Heart right ventricle (tissue), 16 donors: ENCODE results near the gene TDG. TPM values are rescaled to one million over a fixed set of nuclear protein-coding genes. Genes with fewer than 3 reads are reported as not detected.

ENCODE experiments used
- ATAC-seq, 8 donors: fragments of 200-7000 bp; cut with Tn5 transposase; one replicate each; pipeline ENCODE4 v1.9.1; 2020; ENCODE audit warnings: mild to moderate bottlenecking in 8 of 8, moderate library complexity in 8 of 8, moderate number of reproducible peaks in 1 of 8
- DNase-seq, 2 donors: peaks; one replicate each; pipeline ENCODE4 v3.0.0-alpha.2; 2020
- H3K27ac ChIP-seq, 10 donors: fragments of 200-600 bp; sonication (generic) in 2 of 10; one replicate each; pipeline versions ENCODE4 v1.5.0 to v1.8.0; 2020 to 2022; ENCODE audit warnings: mild to moderate bottlenecking in 3 of 10
- H3K27me3 ChIP-seq, 7 donors: fragments of 200-600 bp; one replicate each; pipeline ENCODE4 v1.8.0; 2021 to 2022; ENCODE audit warnings: mild to moderate bottlenecking in 2 of 7
- H3K36me3 ChIP-seq, 9 donors: fragments of 200-600 bp; sonication (generic) in 1 of 9; one replicate each; pipeline versions ENCODE4 v1.5.0 to v1.8.0; 2020 to 2022; ENCODE audit warnings: mild to moderate bottlenecking in 2 of 9
- H3K4me1 ChIP-seq, 9 donors: fragments of 200-600 bp; sonication (generic) in 1 of 9; one replicate each; pipeline versions ENCODE4 v1.5.0 to v1.8.0; 2020 to 2022; ENCODE audit warnings: mild to moderate bottlenecking in 4 of 9
- H3K4me3 ChIP-seq, 10 donors: fragments of 200-600 bp; sonication (generic) in 2 of 10; one replicate each; pipeline versions ENCODE4 v1.5.0 to v1.8.0; 2020 to 2022; ENCODE audit warnings: mild to moderate bottlenecking in 7 of 10, moderate library complexity in 2 of 10
- H3K9me3 ChIP-seq, 11 donors: fragments of 200-600 bp in 10 of 11; sonication (generic) in 2 of 11; one replicate each; pipeline versions ENCODE4 v1.5.0 to v1.8.0; 2013 to 2022; ENCODE audit warnings: mild to moderate bottlenecking in 2 of 11, control low read depth in 1 of 11, moderate library complexity in 1 of 11
- WGBS, 2 donors: extraction: QIAGEN DNeasy Blood & Tissue Kit; methylation state at CpG; one replicate each; pipeline ENCODE4 v1.1.7; 2013; ENCODE audit warnings: inconsistent platforms in 1 of 2; 5-methylcytosine and 5-hydroxymethylcytosine counted together
- intact Hi-C, 10 donors: fragments of 100-400 bp; cut with DNase I; formaldehyde crosslinking; loops; one replicate each; pipeline versions ENCODE4 v1.11.1 to v1.14.2; 2022
- long read RNA-seq, 3 donors: library from polyadenylated mRNA; unstranded; transcript quantifications; one replicate each; pipeline ENCODE4 v2.0.0, GENCODE V29; 2020 to 2021
- polyA plus RNA-seq, 2 donors: library from polyadenylated mRNA; stranded (reverse); fragments of 200-250 nt; gene quantifications; one replicate each; pipeline ENCODE4 v1.2.3, GENCODE V29; 2013
- total RNA-seq, 10 donors: library from RNA; stranded (reverse); fragmentation: NEBNext Ultra II Directional in 3 of 10; extraction: Animal tissue kit (Norgen Biotek cat#: 25700) in 3 of 10; gene quantifications; one replicate each; pipeline versions ENCODE4 v1.2.1 to v1.2.4, GENCODE V29; 2021 to 2023
- TF ChIP-seq, protein P1 (sequence below), 9 donors: fragments of 200-600 bp; sonication (generic) in 2 of 9; IDR thresholded peaks; one replicate each; pipeline versions ENCODE4 v1.5.0 to v1.8.0; 2021 to 2022; ENCODE audit warnings: antibody characterized with exemption in 9 of 9, mild to moderate bottlenecking in 5 of 9, moderate library complexity in 1 of 9
- donor health status: Arrhythmogenic right ventricular cardiomyopathy.
- donor health status: ischemic (EF 13 %, LVEDD 7.1; RV severe dilation, severe dysfunction).
- donor health status: healthy with polysubstance abuse.
- donor health status: DM: no; HTN: yes; CAD: no.
- donor health status: DM: no; HTN: no; CAD: no.
- donor health status: ischemic (EF 25% LVEDD 6.9; RV normal size, moderate dysfunction).
- donor health status: ischemic (EF 25% LVEDD 5.7; RV mildly dilated, moderate dysfunction).
- donor health status: healthy.
- donor health status: DM: yes; HTN: yes; CAD: no.
- donor health status: Ischemic cardiomyopathy.
- donor health status: ischemic (EF 35%, LVEDD 5.7; RV mildly dilated, moderate dysfunction).
- donor health status: nonischemic (EF 11% LVEDD 7.7; RV severe dilation, severe dysfunction).
- donor health status: DM: yes; HTN: yes; CAD: no.
- donor health status: PGD.
- donor health status: ischemic (EF 29% LVEDD 5.4; RV normal size, mild dysfunction).
- donor health status: nonischemic (EF 23%, LVEDD 6.1; RV moderate dilation, normal function).

TDG gene
- total RNA-seq (10 to 100 TPM in 8 of 10 donors, 1 to 10 TPM in 2; 8.7 to 17.4 (median 11.7) TPM), polyA plus RNA-seq (10 to 100 TPM in 1 of 2 donors, 1 to 10 TPM in 1; 9.4 to 12.5 TPM)
- long read RNA-seq, donor 1, transcript TDG-202 (10 exons, 3,251 nt): major isoform, 9 of 17 reads
- long read RNA-seq, donor 1, partial matches to known transcripts: 2 of 17 reads
- long read RNA-seq, donor 1, other reads (novel, unspliced or antisense): 5 of 17 reads
- long read RNA-seq, donor 2, transcript TDG-202 (10 exons, 3,251 nt): major isoform, 8 of 13 reads
- long read RNA-seq, donor 2, partial matches to known transcripts: 1 of 13 reads
- long read RNA-seq, donor 2, other reads (novel, unspliced or antisense): 3 of 13 reads
- long read RNA-seq, donor 3, transcript TDG-202 (10 exons, 3,251 nt): major isoform, 6 of 16 reads
- long read RNA-seq, donor 3, partial matches to known transcripts: 3 of 16 reads
- long read RNA-seq, donor 3, other reads (novel, unspliced or antisense): 6 of 16 reads

DNA sequence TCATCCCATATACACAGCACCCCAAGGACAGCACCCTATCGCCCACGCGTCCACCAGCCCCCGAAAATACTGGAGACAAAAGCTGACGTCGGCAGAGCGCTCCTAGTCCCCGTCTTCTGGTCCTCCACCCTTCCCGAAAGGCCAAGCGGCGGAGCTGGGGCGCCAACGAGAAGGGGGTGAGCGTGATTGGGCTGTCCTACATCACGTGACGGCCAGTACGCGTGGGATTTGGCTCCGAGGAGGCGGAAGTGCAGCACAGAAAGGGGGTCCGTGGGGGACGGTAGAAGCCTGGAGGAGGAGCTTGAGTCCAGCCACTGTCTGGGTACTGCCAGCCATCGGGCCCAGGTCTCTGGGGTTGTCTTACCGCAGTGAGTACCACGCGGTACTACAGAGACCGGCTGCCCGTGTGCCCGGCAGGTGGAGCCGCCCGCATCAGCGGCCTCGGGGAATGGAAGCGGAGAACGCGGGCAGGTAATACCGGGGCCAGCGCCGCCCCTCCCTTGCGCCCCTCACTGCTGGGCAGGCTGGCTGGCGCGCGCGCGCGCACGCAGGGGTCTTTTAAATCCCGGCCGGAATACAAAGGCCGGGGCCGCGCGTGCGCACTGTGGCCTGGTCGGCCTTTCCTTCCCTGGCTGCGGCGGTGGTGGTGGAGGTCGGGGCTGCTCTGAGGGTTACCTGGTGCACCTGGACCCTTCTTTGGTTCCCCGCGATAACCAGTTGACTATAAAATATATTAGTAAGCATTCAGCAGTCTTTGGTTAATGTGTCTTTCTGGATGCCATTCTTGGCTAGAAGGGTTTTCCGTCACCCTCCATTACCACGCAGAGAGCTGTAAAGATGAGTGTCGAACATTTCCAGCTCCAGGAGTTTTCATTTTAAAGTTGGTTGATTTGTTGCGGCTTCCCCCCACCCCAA is at the start of gene TDG:
Gene TDG, plus strand, starts transcription at position 283 of the 915 bp plus-strand sequence. Its CDS starts 166 bp downstream, at position 449.
- Histone ChIP-seq H3K27ac (peak within 1 kb of the TSS; percentile 82 to 99 (median 97)), H3K4me1 (peaks cover 3 to 69% (median 56%) of the 10 kb centered on the region in 9 donors)
- DNase-seq: peak; percentile 97 to 99

DNA sequence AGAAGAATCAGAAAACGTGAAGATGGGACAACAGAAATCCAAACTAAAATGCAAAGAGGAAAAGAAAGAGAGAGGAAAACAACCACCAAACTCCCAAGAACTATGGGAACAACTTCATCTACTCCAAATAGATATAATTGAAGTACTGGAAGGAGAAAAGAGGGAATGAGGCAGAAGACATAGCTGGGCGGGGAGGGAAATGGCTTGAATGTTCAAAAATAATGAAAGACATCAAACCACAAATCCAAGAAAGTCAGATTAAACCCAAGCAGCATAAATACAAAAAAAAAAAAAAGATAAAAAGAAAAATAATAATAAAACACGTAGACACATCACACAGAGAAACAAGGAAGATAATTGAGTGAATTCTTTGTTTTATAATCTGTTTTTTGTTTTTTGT is 47.8 kb upstream of the TDG start:
- Histone ChIP-seq H3K4me1 (no peaks in the 10 kb centered on the region), H3K27me3 (no peaks in the 10 kb centered on the region), H3K27ac (no peak overlapping the region), H3K36me3 (no peaks in the 10 kb centered on the region), H3K4me3 (no peak overlapping the region), H3K9me3 (peaks cover 0 to 19% (median 6%) of the 10 kb centered on the region in 11 donors)
- TF ChIP-seq, protein P1, sequence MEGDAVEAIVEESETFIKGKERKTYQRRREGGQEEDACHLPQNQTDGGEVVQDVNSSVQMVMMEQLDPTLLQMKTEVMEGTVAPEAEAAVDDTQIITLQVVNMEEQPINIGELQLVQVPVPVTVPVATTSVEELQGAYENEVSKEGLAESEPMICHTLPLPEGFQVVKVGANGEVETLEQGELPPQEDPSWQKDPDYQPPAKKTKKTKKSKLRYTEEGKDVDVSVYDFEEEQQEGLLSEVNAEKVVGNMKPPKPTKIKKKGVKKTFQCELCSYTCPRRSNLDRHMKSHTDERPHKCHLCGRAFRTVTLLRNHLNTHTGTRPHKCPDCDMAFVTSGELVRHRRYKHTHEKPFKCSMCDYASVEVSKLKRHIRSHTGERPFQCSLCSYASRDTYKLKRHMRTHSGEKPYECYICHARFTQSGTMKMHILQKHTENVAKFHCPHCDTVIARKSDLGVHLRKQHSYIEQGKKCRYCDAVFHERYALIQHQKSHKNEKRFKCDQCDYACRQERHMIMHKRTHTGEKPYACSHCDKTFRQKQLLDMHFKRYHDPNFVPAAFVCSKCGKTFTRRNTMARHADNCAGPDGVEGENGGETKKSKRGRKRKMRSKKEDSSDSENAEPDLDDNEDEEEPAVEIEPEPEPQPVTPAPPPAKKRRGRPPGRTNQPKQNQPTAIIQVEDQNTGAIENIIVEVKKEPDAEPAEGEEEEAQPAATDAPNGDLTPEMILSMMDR (IDR thresholded peaks at IDR 0.05): no peak
- DNase-seq (no peak), ATAC-seq (no peak)
- intact Hi-C loops: no loop called here
- 63 to 69% methylated on average over 3 of the region's 3 CpGs for WGBS, 2 donors

More for the DNA sequence above, at the start of gene TDG:
- 3 to 5% methylated on average over 62 to 64 of the region's 64 CpGs for WGBS, 2 donors
- Histone ChIP-seq H3K27me3 (no peaks in the 10 kb centered on the region), H3K4me3 (peak within 1 kb of the TSS; percentile 60 to 99 (median 90)), H3K9me3 (no peaks in the 10 kb centered on the region), H3K36me3 (peaks cover 0 to 27% (median 0%) of the 10 kb centered on the region in 9 donors)
- TF ChIP-seq, protein P1 (IDR thresholded peaks at IDR 0.05): peak in 7 of 9 donors; percentile 5 to 49 (median 18)
- intact Hi-C loops: loop anchor here in 7 of 10 donors (1.0 to 10.0 kb wide), 8 partner anchors 9 to 141 kb away; partner anchors contain the start of genes HCFC2 (in 4 of the 7) and HSP90B1 (in 3 of the 7)
- peak; percentile 98 to 99 (median 99) for ATAC-seq

DNA sequence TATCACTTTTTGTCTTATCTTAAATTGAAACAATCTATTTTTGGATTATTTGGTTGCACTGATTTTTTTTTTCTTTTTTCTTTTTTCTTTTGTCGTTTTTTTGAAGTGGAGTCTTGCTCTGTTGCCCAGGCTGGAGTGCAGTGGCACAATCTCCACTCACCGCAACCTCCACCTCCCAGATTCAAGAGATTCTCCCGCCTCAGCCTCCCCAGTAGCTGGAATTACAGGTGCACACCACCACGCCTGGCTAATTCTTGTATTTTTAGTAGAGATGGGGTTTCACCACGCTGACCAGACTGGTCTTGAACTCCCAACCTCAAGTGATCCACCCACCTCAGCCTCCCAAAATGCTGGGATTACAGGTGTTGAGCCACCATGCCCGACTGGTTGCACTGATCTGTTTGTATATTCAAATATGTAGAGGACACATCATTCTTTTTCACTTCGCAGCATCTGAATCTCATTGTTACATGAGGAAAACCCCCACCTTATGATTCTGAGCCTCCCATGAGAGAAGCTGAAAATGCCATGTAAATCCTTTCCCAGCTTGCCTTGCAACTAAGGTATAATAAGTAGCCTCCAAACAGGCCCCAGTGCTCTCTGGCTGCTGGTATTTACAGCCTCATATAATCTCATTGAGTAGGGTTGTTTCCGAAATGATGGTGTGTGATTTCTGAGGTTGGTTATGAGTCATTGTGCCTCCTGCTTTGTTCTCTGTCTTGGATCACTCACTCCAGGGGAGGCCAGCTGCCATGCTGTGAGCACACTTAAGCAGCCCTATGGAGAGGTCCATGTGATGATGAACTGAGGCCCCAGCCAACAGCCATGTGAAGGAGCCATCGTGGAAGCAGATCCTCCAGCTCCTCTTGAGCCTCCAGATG is 40.7 kb upstream of the TDG start:
- H3K27ac ChIP-seq: no peak overlapping the region
- H3K36me3 ChIP-seq: no peaks in the 10 kb centered on the region
- H3K9me3 ChIP-seq: no peaks in the 10 kb centered on the region
- intact Hi-C loops: loop anchor here in 2 of 10 donors (5.0 kb wide), 3 partner anchors 42 to 298 kb away; partner anchors contain the start of gene TDG (in 1 of the 2)
- 79 to 88% methylated on average over 9 of the region's 9 CpGs for WGBS, 2 donors
- TF ChIP-seq, protein P1 (IDR thresholded peaks at IDR 0.05): no peak
- no peak overlapping the region for H3K4me3 ChIP-seq
- no peaks in the 10 kb centered on the region for H3K27me3 ChIP-seq
- ATAC-seq (no peak), DNase-seq (no peak)
- peaks cover 0 to 19% (median 8%) of the 10 kb centered on the region in 9 donors for H3K4me1 ChIP-seq
